ENCODE data around the gene CDHR2.
A peak's percentile ranks its signal among the peaks of the same experiment; 100 is the strongest.

The CDHR2 gene

GRCh38 chr5:176536132-176536901, 12.8 kb upstream of the CDHR2 start:
- peak overlapping the region; percentile 75 to 99 for H3K4me3 ChIP-seq (ENCODE audit: low read depth in 1 of 2, low read length in 1 of 2)
- peaks cover 84 to 85% of the 10 kb centered on the region in 2 experiments for H3K4me1 ChIP-seq (ENCODE audit: control insufficient read depth in 1 of 2, insufficient read depth in 1 of 2, low read depth in 1 of 2, low read length in 1 of 2)
- peaks cover 10% of the 10 kb centered on the region for H3K36me3 ChIP-seq
- H3K27ac ChIP-seq = peak overlapping the region; percentile 100
- peak; percentile 27 for TF ChIP-seq CTCF (IDR thresholded peaks at IDR 0.05)
- no peaks in the 10 kb centered on the region for H3K9me3 ChIP-seq
- H3K27me3 ChIP-seq = no peaks in the 10 kb centered on the region

GRCh38 chr5:176536902-176537553, 12.1 kb upstream of the CDHR2 start, which contains the start of gene RNF44:
RNF44 (minus strand) TSS chr5:176537402; CDS start chr5:176532472, 4,930 bp downstream.
- Histone ChIP-seq H3K4me3 (ENCODE audit: low read depth in 1 of 2, low read length in 1 of 2) (peak within 1 kb of the TSS; percentile 75 to 99), H3K9me3 (no peaks in the 10 kb centered on the region), H3K27me3 (no peaks in the 10 kb centered on the region), H3K36me3 (peaks cover 3% of the 10 kb centered on the region), H3K27ac (peak within 1 kb of the TSS; percentile 100), H3K4me1 (ENCODE audit: control insufficient read depth in 1 of 2, insufficient read depth in 1 of 2, low read depth in 1 of 2, low read length in 1 of 2) (peaks cover 84 to 85% of the 10 kb centered on the region in 2 experiments)
- peak; percentile 12 for TF ChIP-seq CTCF (IDR thresholded peaks at IDR 0.05)

- peak; percentile 17 for TF ChIP-seq CTCF (IDR thresholded peaks at IDR 0.05)
- Histone ChIP-seq H3K4me1 (ENCODE audit: control insufficient read depth in 1 of 2, insufficient read depth in 1 of 2, low read depth in 1 of 2, low read length in 1 of 2) (peaks cover 84 to 85% of the 10 kb centered on the region in 2 experiments), H3K27ac (peak overlapping the region; percentile 100), H3K9me3 (no peaks in the 10 kb centered on the region), H3K4me3 (ENCODE audit: low read depth in 1 of 2, low read length in 1 of 2) (peak overlapping the region; percentile 75 to 99), H3K36me3 (no peaks in the 10 kb centered on the region), H3K27me3 (no peaks in the 10 kb centered on the region)
Measured at GRCh38 chr5:176537554-176538229, 11.4 kb upstream of the CDHR2 start.

GRCh38 chr5:176538230-176538988, 10.7 kb upstream of the CDHR2 start:
- peak overlapping the region; percentile 75 to 99 for H3K4me3 ChIP-seq (ENCODE audit: low read depth in 1 of 2, low read length in 1 of 2)
- TF ChIP-seq CTCF (IDR thresholded peaks at IDR 0.05) = no peak
- H3K27me3 ChIP-seq = no peaks in the 10 kb centered on the region
- no peaks in the 10 kb centered on the region for H3K9me3 ChIP-seq
- H3K36me3 ChIP-seq = no peaks in the 10 kb centered on the region
- H3K4me1 ChIP-seq (ENCODE audit: control insufficient read depth in 1 of 2, insufficient read depth in 1 of 2, low read depth in 1 of 2, low read length in 1 of 2) = peaks cover 77 to 79% of the 10 kb centered on the region in 2 experiments
- peak overlapping the region; percentile 100 for H3K27ac ChIP-seq

GRCh38 chr5:176538989-176539384, 10.2 kb upstream of the CDHR2 start:
- TF ChIP-seq CTCF (IDR thresholded peaks at IDR 0.05) = no peak
- Histone ChIP-seq H3K27me3 (no peaks in the 10 kb centered on the region), H3K4me3 (ENCODE audit: low read depth in 1 of 2, low read length in 1 of 2) (no peak overlapping the region), H3K27ac (peak overlapping the region; percentile 100), H3K36me3 (no peaks in the 10 kb centered on the region), H3K4me1 (ENCODE audit: control insufficient read depth in 1 of 2, insufficient read depth in 1 of 2, low read depth in 1 of 2, low read length in 1 of 2) (peaks cover 76 to 79% of the 10 kb centered on the region in 2 experiments), H3K9me3 (no peaks in the 10 kb centered on the region)
